ENCODE data around the gene DDX10.

Gene DDX10

DNA sequence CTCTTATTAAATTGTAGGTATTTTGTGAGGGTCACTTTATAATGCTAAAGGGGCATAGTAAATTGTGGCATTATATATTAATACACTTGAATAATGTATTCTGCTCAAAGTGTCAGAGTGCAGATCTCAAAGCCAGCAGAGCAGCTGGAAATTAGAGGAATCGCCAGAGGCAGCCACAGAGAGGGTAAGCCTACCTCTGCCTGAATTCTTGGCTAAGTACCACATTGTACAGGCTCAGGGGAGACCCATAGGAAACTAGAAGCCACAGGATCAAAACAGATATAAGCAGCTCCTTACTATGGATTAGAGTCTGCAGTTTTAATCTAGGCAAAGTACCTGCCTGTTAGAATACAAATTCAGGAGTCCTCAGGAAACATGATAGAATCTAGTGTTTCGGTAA lies 249.3 kb downstream of the DDX10 start:
- no peak for DNase-seq

DNA sequence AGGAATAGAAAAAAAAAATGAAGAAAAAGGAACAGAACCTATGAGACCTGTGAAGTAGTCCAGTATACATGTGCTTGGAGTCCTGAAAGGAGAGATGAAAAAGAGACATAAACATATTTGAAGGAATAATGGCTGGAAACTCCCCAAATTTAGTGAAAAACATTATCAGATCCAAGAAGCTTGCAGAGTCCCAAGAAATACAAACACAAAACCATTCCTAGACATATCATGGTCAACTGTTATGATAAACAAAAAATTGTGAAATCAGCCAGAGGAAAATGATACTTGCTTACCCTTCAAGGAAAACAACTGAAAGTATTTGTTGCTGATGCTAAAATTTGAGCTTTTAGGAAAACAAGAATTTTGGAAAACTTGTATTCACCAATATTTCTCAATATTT lies 250.1 kb downstream of the DDX10 start:
- no peak for DNase-seq

DNA sequence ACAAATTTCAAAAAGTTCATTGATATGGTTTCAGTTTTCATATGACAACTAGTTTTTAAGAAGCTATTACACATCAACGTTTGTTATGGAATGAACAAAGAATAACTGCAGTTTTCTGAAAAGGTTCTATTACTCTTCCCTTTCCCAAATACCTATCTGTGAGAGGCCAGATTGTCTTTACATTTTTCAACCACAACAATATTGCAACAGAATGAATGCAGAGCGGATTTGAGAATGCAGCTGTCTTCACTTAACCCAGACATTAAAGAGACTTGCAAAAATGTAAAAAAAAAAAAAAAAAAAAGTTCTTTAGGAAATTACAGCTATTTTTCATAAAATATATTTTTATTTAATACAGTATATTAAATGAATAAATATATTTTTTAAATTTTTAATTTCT lies 250.8 kb downstream of the DDX10 start:
- DNase-seq, result no peak

DNA sequence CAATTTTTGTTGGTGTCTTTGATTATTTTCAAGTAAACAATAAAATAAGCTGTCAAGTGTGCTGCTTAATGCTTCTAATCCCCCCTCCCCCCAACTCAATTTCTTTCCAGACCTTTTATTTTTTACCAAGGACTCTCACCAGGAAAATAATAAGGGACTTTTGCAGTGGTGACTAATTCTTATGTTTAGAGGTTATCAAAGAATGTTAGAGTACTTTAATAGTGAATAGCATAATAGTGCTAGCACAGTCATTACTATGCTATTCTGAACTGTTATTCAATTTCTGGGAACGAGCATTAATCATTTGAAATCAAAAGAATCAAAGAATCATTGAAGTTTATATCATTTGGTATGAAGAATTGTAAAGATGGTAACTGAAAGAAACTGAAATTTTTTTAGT lies 251.4 kb downstream of the DDX10 start:
- DNase-seq, result no peak

DNA sequence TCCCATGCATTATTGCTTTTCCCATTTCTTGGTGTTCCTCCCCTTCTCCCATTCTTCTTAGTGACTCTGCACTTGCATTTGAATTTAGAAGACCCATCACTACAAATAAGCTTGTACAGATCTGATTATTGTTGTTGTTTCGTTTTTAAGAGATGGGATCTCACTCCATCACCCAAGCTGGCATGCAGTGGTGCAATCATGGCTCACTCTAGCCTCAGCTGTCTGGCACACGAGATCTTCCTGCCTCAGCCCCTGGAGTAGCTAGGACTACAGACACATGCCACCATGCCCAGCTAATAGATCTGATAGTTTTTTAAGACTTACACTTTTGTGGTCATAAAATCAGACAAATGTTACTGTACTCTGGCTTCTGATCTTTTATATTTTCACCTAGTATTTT lies 252.1 kb downstream of the DDX10 start:
- DNase-seq, result no peak

DNA sequence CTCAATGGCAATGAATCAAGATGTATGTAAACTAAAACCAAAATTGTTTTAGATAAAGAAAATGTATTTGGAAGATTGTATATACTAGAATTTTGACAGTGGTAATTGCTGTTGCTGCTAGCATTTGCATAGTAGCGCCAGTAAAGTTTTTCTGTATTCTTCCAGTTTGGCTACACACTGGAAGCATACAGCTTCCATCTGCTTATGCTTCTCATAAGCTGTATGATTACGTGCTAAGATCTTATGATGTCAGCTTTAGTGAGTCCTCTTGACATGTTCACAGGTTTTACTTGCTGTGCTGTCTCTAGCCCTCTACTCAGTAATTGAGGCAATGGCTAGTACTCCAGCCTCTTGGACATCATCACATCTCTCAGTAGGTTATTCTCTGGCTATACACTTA lies 256.3 kb downstream of the DDX10 start:
- no peak for DNase-seq

DNA sequence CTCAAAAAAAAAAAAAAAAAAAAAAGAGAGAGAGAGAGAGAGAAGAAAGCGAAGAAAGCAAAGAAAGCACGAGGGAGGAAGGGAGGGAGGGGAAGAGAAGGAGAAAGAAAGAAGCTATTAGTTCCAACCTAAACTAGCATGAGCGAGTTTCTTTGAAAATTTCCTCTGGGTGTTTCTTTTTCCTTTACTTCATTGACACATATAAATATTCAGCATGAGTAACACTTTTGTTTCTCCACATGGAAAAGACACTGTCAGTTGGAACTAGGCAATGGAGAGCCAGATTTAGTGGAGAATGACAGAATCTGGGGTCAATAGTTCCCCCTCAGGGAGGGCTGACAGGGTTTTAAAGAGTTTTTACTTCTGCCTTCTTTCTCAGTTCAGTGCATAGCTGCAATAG lies 257.4 kb downstream of the DDX10 start:
- no peak for DNase-seq

DNA sequence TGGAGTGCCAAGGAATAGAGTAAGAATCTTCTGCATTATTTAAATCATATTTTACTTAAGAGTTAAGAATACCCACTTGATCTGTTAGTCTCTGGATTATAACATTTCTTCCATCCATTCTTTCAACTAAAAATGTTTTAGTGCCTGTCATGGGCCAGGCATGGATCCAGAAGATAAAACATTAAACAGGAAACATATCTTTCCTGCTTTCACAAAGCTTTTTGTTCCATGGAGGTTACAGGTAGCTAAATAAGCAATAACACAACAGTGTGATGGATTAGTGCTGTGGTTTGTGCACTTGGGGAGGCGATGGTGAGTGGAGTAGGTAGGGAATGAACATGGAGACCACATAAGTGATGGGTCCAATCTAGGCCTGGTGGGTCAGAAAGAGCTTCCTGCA lies 258.5 kb downstream of the DDX10 start:
- DNase-seq, result no peak

DNA sequence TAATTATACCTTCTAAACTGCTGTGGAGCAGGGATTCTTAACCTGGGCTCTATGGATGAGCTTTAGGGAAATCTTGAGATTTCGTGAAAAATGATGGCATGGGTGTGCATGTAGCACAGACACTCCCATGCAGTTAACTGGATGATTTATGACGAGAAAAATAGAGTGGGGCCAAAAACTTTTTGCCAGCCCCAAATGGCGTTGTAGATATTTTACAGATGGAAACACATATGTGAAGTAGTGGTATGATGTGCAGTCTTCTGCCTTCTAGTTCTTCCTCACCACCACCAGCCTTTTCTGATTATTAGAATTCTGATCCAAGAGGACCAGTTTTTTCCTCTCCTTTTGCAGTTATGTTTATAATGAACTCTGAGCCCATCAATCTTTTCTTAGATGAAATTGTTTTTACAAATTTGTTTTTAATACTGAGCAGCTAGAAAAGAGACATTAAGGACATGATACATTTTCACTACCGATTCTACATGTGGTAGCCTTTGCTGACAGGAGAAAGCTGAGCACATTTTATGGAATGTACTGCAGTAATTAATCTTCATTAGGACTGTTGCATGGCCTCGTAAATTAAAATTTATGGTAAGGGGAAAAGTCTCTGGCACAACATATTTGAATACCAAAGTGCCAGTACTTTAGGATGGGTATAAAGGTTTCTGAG lies 261.4 kb downstream of the DDX10 start:
- no peak for DNase-seq

DNA sequence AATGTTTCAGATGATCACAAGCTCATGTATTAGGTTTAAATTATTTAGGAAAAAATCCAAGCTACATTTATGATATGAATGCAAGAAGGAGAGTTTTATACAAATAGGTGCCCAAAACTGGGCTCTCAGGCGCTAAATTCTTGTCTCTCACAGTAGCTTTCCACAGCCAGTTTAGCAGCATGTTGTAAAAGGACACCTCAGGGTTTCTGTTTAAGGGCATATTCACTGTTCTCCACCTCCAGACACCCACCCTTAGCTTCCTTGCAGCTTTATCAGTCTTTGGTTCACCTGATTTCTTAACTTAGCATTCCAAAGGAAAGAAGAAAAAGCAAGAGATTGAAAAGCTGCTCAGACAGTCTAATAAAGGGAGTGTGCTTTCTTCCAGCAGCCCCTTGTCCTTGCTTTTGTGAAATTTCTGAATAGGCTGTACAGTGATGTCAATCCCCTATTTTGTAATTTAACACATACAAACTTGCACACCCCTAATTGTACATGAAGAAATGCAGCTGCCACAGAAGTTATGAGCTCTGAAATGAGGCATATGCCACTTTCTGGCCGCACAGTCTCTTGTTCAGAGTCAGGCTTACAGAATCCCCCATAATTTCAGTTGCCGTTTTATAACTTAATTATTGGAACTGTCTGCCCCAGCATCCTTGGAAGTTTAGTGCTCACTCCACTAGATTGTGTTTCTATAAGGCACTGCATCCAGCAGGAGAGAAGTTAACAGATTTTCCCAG lies 262.1 kb downstream of the DDX10 start:
- no peak for DNase-seq

DNA sequence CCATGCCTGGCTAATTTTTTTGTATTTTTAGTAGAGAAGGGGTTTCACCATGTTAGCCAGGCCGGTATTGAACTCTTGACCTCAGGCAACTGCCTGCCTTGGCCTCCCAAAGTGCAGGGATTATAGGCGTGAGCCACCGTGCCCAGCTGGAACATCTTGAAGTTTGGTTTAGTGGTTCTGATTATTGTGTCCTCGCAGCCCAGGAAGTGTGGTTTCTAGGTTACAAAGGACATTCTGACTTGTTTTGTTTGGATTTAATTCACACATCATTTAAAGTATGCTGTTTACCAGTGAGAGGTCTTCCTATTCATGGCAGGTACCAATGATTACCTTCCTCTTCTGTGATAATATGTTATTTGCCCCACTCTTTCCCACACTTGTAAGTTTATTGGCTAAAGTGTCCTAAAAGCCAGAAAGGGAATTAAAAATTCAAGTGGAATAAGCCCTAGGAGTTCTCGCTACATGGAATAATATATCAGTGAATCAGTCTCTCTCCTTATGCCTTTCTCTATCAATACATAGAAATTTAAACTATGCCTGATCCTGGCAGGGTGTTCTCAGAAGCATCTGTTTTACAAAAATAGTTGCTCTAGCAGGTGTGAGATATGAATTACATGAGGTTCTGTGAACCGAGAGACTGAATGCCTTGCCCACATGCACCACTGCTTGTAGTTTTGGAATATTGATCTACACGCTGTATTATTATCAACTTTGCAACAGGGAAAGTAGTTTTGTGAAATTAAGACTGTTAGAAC lies 263.1 kb downstream of the DDX10 start:
- DNase-seq, result no peak

DNA sequence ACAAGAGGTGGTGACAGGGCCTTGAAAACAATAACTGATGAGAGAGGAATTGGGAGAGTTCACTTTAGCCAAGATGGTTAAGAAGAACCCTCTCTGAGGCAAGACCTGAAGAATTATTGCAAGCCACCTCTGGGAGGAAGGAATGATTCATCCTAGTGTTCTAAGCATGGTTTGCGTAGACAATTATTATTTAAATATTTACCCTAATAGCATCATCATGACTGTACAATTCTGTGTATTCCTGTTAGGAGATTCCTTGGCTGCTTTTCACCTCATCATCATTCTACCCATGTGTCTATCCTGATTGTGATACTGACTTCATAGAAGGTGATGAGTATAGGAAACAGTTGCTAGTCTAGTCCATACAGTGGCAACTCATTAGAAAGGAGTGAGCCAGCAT lies 264.4 kb downstream of the DDX10 start:
- DNase-seq, result no peak

DNA sequence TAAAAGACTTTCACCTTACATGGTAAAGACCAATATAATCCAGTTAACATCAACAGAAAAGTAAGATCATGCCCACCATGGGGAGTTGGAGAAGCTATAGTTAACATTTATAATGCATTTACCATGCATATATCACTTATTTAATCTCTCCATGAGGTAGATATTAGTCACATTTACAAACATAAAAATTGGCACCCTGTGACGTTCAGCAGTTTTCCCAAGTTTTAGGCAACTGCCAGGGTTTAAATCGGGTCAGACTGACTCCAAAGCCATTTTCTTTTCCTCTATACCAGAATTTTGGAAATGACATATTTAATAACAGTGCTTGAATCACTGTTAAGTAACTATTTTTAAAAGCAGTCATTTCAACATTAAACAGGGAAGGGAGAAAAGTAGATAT lies 266.3 kb downstream of the DDX10 start:
- no peak for DNase-seq

DNA sequence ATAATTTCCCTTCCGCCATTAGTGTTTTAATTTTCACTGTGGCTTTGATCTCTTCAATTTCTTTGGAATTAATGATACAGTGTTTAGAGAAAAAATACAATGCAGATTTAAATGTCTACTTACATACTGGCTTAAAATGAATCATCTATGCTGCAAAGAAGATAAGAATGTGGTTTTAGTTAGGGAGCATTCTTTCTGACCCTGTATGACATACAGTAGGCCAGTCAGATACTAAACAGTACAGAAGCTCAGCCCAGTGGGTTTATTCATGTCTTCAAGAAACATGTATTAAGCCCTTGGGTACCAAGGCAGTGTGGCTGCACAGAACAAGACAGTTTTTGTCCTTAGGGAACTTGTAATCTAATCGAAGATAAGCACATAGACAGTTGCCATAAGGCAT lies 268.8 kb downstream of the DDX10 start:
- no peak for DNase-seq

DNA sequence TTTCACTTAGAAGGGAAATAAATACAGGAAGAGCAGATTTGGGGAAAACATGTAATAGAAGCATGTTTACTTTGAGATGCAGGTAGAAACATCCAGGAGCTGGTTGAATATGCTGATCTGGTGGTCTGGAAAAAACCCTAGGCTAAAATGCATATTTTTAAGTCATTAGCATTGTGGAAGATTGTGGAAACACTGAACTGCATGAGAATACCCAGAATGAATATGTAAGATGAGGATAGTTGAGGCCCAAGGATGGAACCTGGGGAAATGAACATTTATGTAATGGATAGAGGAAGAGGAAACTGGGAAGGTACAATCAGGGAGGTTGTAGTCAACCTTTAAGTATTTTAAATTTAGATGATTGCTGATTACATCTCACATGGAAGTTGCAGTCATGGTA lies 269.4 kb downstream of the DDX10 start:
- DNase-seq, result no peak

DNA sequence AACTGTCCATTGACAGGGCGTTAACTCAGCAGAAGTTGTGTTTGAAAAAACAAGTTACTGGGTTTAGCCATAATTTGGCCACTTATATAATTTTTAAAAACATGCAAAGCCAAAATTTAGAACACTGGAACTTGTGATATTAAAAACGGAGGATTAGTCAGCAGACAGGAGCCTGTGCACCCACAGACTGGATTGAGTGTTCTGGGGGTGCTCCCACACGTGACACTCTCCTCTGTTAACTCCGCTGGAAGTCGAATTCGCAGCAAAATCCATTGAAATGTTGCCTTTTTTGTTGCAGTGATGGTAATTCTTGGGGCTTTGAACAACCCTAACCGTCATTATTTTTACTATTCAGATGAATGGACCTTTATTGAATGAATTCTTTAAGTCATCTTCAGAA lies 269.8 kb downstream of the DDX10 start:
- no peak for DNase-seq

DNA sequence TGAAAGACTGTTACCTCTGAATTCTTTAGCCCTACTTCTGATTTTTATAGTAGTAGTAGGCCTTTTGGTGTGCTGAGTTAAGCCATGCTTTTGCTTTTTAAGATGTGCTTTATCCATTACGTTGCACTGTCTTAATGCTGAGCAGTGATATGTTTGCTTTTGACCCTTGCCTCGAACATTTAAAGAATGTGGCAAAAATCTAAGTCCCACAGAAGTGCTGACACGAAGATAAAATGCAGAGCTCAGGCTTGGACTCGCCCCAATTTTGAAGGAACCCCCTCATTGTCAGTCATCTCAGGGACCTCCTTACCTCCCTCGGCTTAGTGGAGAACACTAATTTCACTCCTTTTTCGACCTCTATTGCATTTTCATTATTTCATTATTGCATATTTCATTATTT lies 272.9 kb downstream of the DDX10 start:
- no peak for DNase-seq

DNA sequence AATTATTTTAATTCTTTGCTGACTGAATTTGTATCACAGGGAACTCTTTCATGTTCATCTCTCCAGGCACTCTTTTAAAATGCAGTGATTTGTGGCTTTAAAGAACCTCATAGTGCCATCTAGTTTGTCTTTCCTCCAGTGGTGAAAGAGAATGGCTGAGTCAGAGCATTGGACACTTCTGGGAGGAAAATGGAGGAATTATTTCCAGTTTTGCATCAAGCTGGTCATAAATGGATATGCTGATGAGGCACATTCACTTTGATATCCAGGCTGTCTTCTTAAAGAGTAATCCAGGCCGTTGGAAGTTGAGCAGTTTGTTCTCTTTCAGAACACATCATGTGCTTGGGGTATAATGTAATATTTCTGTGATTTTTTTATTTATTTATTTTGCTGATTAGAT lies 273.7 kb downstream of the DDX10 start:
- DNase-seq, result no peak

DNA sequence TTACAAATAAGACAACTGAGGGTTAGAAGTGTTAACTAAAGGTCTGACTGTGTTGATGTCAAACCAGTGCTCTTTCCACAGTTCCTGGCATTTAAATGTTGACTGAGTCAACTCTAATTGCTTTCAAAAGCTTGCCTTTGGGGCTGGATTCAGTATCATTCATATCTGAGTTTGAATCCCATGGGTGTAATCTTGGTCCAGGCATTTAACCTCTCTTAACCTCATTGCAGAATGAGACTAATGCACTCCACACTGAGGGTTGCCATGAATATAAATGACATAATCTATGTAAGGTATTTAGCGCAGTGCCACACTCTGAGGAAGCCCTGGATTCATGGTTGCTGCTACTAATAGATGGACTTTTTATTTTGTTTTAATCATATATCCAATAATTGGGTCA lies 274.3 kb downstream of the DDX10 start:
- no peak for DNase-seq

DNA sequence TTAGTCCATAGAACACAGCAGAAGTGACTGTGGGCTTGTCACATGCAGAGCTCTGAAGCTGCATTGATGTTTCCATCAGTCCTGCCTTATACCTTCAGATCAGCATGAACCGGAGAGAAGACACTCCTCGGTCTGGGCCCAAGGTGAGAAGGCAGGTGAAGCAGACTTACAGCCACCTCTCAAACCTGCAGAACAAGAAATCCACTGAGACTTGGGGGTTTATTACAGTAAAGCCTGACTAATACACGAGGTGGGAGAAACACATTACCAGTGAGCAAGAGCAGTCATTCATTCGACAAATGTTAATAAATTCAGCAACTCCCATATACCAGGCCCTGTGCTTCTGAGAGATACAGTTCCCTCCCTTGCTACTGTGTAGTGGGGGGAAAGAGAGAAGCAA lies 279.0 kb downstream of the DDX10 start:
- DNase-seq, result no peak

DNA sequence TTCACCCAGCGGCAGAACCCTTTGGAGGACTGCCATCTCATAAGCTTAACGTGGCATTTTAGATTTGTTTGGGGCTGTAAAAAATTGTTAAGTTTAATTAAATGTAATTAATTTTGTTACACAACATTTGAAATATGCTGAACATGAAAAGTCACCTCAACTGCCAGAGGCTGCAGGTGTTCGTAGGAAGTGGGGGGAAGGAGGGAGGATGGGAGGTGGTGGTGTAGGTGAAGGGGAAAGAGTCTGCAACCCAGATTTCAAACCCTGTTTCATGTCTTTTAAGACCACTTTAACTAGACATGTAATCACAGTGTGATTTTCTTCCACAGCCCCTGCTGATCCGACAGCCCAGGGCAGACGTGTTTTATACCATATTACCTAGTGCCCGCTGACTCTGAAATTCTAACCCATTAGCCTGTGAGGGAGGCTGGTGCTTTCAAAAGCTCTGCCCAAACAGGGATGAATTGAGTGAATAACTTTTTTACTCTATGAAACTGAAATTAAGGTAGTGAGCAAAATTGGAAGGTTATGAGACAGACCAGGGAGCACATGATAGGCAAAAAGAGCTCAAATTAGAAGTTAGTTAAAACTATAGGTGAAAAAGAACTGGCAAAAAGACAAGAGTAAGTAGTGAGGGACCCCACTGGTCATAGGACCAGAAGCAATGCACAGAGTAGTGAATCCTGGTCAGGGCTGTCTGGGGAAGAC lies 279.8 kb downstream of the DDX10 start:
- DNase-seq, result no peak

DNA sequence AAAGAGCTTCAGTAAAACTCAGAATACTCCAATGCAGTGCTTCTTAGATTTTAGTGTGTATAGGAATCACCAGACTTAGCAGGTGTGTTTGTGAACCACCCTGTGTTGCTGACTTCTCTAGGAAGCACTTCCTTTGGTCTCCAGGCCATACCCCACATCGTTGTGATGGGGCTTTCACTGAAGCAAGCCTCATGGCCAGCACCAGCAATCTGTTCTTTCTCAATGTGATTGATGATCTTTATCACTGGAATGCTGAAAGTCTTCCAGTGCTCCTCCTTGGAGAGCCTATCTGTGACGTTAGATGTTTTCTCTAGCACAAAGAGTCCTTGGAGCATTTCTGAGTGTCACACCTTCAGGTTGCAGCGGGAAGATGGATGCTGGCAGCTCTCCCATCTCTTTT lies 280.5 kb downstream of the DDX10 start:
- DNase-seq, result no peak
